HUES6 (cell line): ENCODE measurements around the gene SNX4.

Experiments
- H3K27ac ChIP-seq: 2 replicates; pipeline ENCODE4 v1.7.0; 2013; ENCODE audit warnings: low read depth, mild to moderate bottlenecking, low read length, inconsistent platforms
- H3K27me3 ChIP-seq: 2 replicates; pipeline ENCODE4 v1.6.1; 2013; ENCODE audit warnings: low read length; ENCODE audit not compliant: control insufficient read depth, insufficient read depth
- H3K36me3 ChIP-seq: 2 replicates; pipeline ENCODE4 v1.6.1; 2013; ENCODE audit warnings: low read length; ENCODE audit not compliant: control insufficient read depth, insufficient read depth
- H3K4me1 ChIP-seq: 2 replicates; pipeline ENCODE4 v1.6.1; 2013; ENCODE audit warnings: low read length; ENCODE audit not compliant: control insufficient read depth, insufficient read depth
- H3K4me3 ChIP-seq: 2 replicates; pipeline ENCODE4 v1.5.1; 2013; ENCODE audit warnings: low read depth, low read length
- H3K9ac ChIP-seq: one replicate; pipeline ENCODE4 v1.6.1; 2013; ENCODE audit warnings: mild to moderate bottlenecking, low read length
- H3K9me3 ChIP-seq: 2 replicates; pipeline ENCODE4 v1.6.1; 2013; ENCODE audit warnings: low read depth, low read length; ENCODE audit not compliant: control insufficient read depth, insufficient read depth

SNX4 gene

GRCh38 chr3:125462722-125463299, 57.2 kb downstream of the SNX4 start:
- H3K9me3 ChIP-seq = no peaks in the 10 kb centered on the region
- H3K27ac ChIP-seq = no peak overlapping the region
- no peaks in the 10 kb centered on the region for H3K4me1 ChIP-seq
- H3K27me3 ChIP-seq = no peaks in the 10 kb centered on the region
- peaks cover 42% of the 10 kb centered on the region for H3K36me3 ChIP-seq
- no peak overlapping the region for H3K4me3 ChIP-seq
- no peak overlapping the region for H3K9ac ChIP-seq

GRCh38 chr3:125461896-125462295, 58.1 kb downstream of the SNX4 start:
- Histone ChIP-seq H3K4me1 (no peaks in the 10 kb centered on the region), H3K9ac (no peak overlapping the region), H3K27me3 (no peaks in the 10 kb centered on the region), H3K4me3 (no peak overlapping the region), H3K9me3 (no peaks in the 10 kb centered on the region), H3K27ac (no peak overlapping the region), H3K36me3 (peaks cover 40% of the 10 kb centered on the region)

GRCh38 chr3:125460233-125460632, 59.8 kb downstream of the SNX4 start:
- H3K9ac ChIP-seq = no peak overlapping the region
- no peak overlapping the region for H3K27ac ChIP-seq
- H3K9me3 ChIP-seq = no peaks in the 10 kb centered on the region
- H3K27me3 ChIP-seq = no peaks in the 10 kb centered on the region
- H3K4me1 ChIP-seq = no peaks in the 10 kb centered on the region
- H3K36me3 ChIP-seq = peaks cover 51% of the 10 kb centered on the region
- H3K4me3 ChIP-seq = no peak overlapping the region

- Histone ChIP-seq H3K36me3 (peaks cover 22% of the 10 kb centered on the region), H3K4me1 (peaks cover 3% of the 10 kb centered on the region; the same call in 1 of the 2 replicates), H3K4me3 (no peak overlapping the region), H3K27ac (no peak overlapping the region), H3K27me3 (no peaks in the 10 kb centered on the region), H3K9ac (no peak overlapping the region), H3K9me3 (no peaks in the 10 kb centered on the region)
These were observed 76.1 kb downstream of the SNX4 start for GRCh38 chr3:125443923-125444322.

GRCh38 chr3:125442506-125442905, 77.5 kb downstream of the SNX4 start:
- no peak overlapping the region for H3K9ac ChIP-seq
- H3K9me3 ChIP-seq = no peaks in the 10 kb centered on the region
- peaks cover 3% of the 10 kb centered on the region; the same call in 1 of the 2 replicates for H3K4me1 ChIP-seq
- no peaks in the 10 kb centered on the region for H3K27me3 ChIP-seq
- peaks cover 14% of the 10 kb centered on the region for H3K36me3 ChIP-seq
- no peak overlapping the region for H3K4me3 ChIP-seq
- H3K27ac ChIP-seq = no peak overlapping the region

- Histone ChIP-seq H3K4me1 (peaks cover 3% of the 10 kb centered on the region; the same call in 1 of the 2 replicates), H3K27me3 (no peaks in the 10 kb centered on the region), H3K9ac (no peak overlapping the region), H3K36me3 (no peaks in the 10 kb centered on the region), H3K27ac (no peak overlapping the region), H3K4me3 (no peak overlapping the region), H3K9me3 (no peaks in the 10 kb centered on the region)
These were observed 79.0 kb downstream of the SNX4 start for GRCh38 chr3:125440970-125441369.

GRCh38 chr3:125440559-125440955, 79.4 kb downstream of the SNX4 start:
- Histone ChIP-seq H3K27ac (no peak overlapping the region), H3K27me3 (no peaks in the 10 kb centered on the region), H3K9ac (no peak overlapping the region)

GRCh38 chr3:125437631-125438435, 82.2 kb downstream of the SNX4 start:
- H3K9ac ChIP-seq = no peak overlapping the region

More at GRCh38 chr3:125440559-125440955, 79.4 kb downstream of the SNX4 start:
- Histone ChIP-seq H3K36me3 (no peaks in the 10 kb centered on the region), H3K9me3 (no peaks in the 10 kb centered on the region), H3K4me3 (no peak overlapping the region), H3K4me1 (peaks cover 3% of the 10 kb centered on the region; the same call in 1 of the 2 replicates)

GRCh38 chr3:125436921-125437320, 83.1 kb downstream of the SNX4 start:
- Histone ChIP-seq H3K9me3 (no peaks in the 10 kb centered on the region), H3K9ac (no peak overlapping the region), H3K27me3 (no peaks in the 10 kb centered on the region), H3K4me3 (no peak overlapping the region), H3K36me3 (no peaks in the 10 kb centered on the region), H3K27ac (no peak overlapping the region), H3K4me1 (peaks cover 19% of the 10 kb centered on the region)

More at GRCh38 chr3:125437631-125438435, 82.2 kb downstream of the SNX4 start:
- Histone ChIP-seq H3K4me1 (peaks cover 19% of the 10 kb centered on the region), H3K27ac (no peak overlapping the region), H3K4me3 (no peak overlapping the region), H3K36me3 (no peaks in the 10 kb centered on the region), H3K9me3 (no peaks in the 10 kb centered on the region), H3K27me3 (no peaks in the 10 kb centered on the region)

- Histone ChIP-seq H3K4me1 (peaks cover 15% of the 10 kb centered on the region), H3K9ac (no peak overlapping the region), H3K4me3 (no peak overlapping the region), H3K36me3 (no peaks in the 10 kb centered on the region), H3K27me3 (no peaks in the 10 kb centered on the region), H3K9me3 (no peaks in the 10 kb centered on the region), H3K27ac (no peak overlapping the region)
These were observed 84.8 kb downstream of the SNX4 start for GRCh38 chr3:125435231-125435630.

GRCh38 chr3:125434582-125435011, 85.4 kb downstream of the SNX4 start:
- H3K9ac ChIP-seq = no peak overlapping the region
- no peak overlapping the region for H3K4me3 ChIP-seq
- peaks cover 15% of the 10 kb centered on the region for H3K4me1 ChIP-seq

More at GRCh38 chr3:125434582-125435011, 85.4 kb downstream of the SNX4 start:
- no peaks in the 10 kb centered on the region for H3K27me3 ChIP-seq
- H3K36me3 ChIP-seq = no peaks in the 10 kb centered on the region
- no peak overlapping the region for H3K27ac ChIP-seq
- H3K9me3 ChIP-seq = no peaks in the 10 kb centered on the region
